ENCODE data around the gene IDI2.
A peak's percentile ranks its signal among the peaks of the same experiment; 100 is the strongest.
"Not testable (repeated sequence)": the region's sequence is repeated elsewhere in the genome, so short reads cannot be mapped to it uniquely, and the experiment has no call there.

The IDI2 gene

GRCh38 chr10:1044964-1045363 lies 19.3 kb upstream of the IDI2 start:
- Histone ChIP-seq H3K27me3 (replicated peaks; ENCODE audit: control insufficient read depth, insufficient read depth, low read length) (no peaks in the 10 kb centered on the region), H3K4me3 (replicated peaks; ENCODE audit: low read depth, low read length) (peak overlapping the region; percentile 66), H3K36me3 (ENCODE audit: control insufficient read depth, insufficient read depth, low read length) (peaks cover 3% of the 10 kb centered on the region)
- TF ChIP-seq CTCF (IDR thresholded peaks at IDR 0.05; ENCODE audit: insufficient read depth, low read length, poor library complexity, severe bottlenecking): no peak
- no peak for DNase-seq (ENCODE audit: extremely low read depth, insufficient read length)

- Histone ChIP-seq H3K4me3 (replicated peaks; ENCODE audit: low read depth, low read length) (peak overlapping the region; percentile 66), H3K27me3 (replicated peaks; ENCODE audit: control insufficient read depth, insufficient read depth, low read length) (no peaks in the 10 kb centered on the region), H3K36me3 (ENCODE audit: control insufficient read depth, insufficient read depth, low read length) (peaks cover 3% of the 10 kb centered on the region)
- TF ChIP-seq CTCF (IDR thresholded peaks at IDR 0.05; ENCODE audit: insufficient read depth, low read length, poor library complexity, severe bottlenecking): no peak
- DNase-seq (ENCODE audit: extremely low read depth, insufficient read length): no peak
Measured at GRCh38 chr10:1044146-1044545, 18.5 kb upstream of the IDI2 start.

- no peak for DNase-seq (ENCODE audit: extremely low read depth, insufficient read length)
- H3K36me3 ChIP-seq (ENCODE audit: control insufficient read depth, insufficient read depth, low read length): peaks cover 4% of the 10 kb centered on the region
- no peak for TF ChIP-seq CTCF (IDR thresholded peaks at IDR 0.05; ENCODE audit: insufficient read depth, low read length, poor library complexity, severe bottlenecking)
- H3K27me3 ChIP-seq (replicated peaks; ENCODE audit: control insufficient read depth, insufficient read depth, low read length): no peaks in the 10 kb centered on the region
- H3K4me3 ChIP-seq (replicated peaks; ENCODE audit: low read depth, low read length): peak overlapping the region; percentile 66
Measured at GRCh38 chr10:1043532-1043995, 17.9 kb upstream of the IDI2 start.

- H3K36me3 ChIP-seq (ENCODE audit: control insufficient read depth, insufficient read depth, low read length): peaks cover 4% of the 10 kb centered on the region
- TF ChIP-seq CTCF (IDR thresholded peaks at IDR 0.05; ENCODE audit: insufficient read depth, low read length, poor library complexity, severe bottlenecking): no peak
- DNase-seq (ENCODE audit: extremely low read depth, insufficient read length): no peak
- no peak overlapping the region for H3K4me3 ChIP-seq (replicated peaks; ENCODE audit: low read depth, low read length)
- H3K27me3 ChIP-seq (replicated peaks; ENCODE audit: control insufficient read depth, insufficient read depth, low read length): no peaks in the 10 kb centered on the region
Measured at GRCh38 chr10:1041514-1041913, 15.9 kb upstream of the IDI2 start.

GRCh38 chr10:1040133-1040532 lies 14.5 kb upstream of the IDI2 start:
- Histone ChIP-seq H3K4me3 (replicated peaks; ENCODE audit: low read depth, low read length) (no peak overlapping the region), H3K36me3 (ENCODE audit: control insufficient read depth, insufficient read depth, low read length) (peaks cover 4% of the 10 kb centered on the region), H3K27me3 (replicated peaks; ENCODE audit: control insufficient read depth, insufficient read depth, low read length) (no peaks in the 10 kb centered on the region)
- no peak for TF ChIP-seq CTCF (IDR thresholded peaks at IDR 0.05; ENCODE audit: insufficient read depth, low read length, poor library complexity, severe bottlenecking)
- no peak for DNase-seq (ENCODE audit: extremely low read depth, insufficient read length)

- H3K27me3 ChIP-seq (replicated peaks; ENCODE audit: control insufficient read depth, insufficient read depth, low read length); H3K36me3 ChIP-seq (ENCODE audit: control insufficient read depth, insufficient read depth, low read length); DNase-seq (ENCODE audit: extremely low read depth, insufficient read length); H3K4me3 ChIP-seq (replicated peaks; ENCODE audit: low read depth, low read length): not testable (repeated sequence)
Measured at GRCh38 chr10:1038769-1039168, 13.1 kb upstream of the IDI2 start.
